HPDE6-E6E7 (cell line): ENCODE results near the gene DUSP16.

Experiments
- DNase-seq: peaks from one replicate; pipeline ENCODE4 v3.0.0; 2011; ENCODE audit warnings: missing footprints; ENCODE audit errors: extremely low spot score

Gene DUSP16

GRCh38 chr12:12441843-12442461 is 120.7 kb downstream of the DUSP16 start:
- no peak for DNase-seq

- no peak for DNase-seq
Measured at GRCh38 chr12:12441429-12441807, 121.2 kb downstream of the DUSP16 start.

- DNase-seq = no peak
Measured at GRCh38 chr12:12440784-12441428, 121.8 kb downstream of the DUSP16 start.

- peak; percentile 85 for DNase-seq
Measured at GRCh38 chr12:12439636-12440035, 123.0 kb downstream of the DUSP16 start.

- no peak for DNase-seq
Measured at GRCh38 chr12:12436831-12437345, 125.8 kb downstream of the DUSP16 start.

GRCh38 chr12:12433203-12433731 is 129.4 kb downstream of the DUSP16 start:
- DNase-seq = no peak

- DNase-seq = no peak
Measured at GRCh38 chr12:12432364-12432763, 130.3 kb downstream of the DUSP16 start.

- peak; percentile 42 for DNase-seq
Measured at GRCh38 chr12:12428961-12429657, 133.6 kb downstream of the DUSP16 start.

- no peak for DNase-seq
Measured at GRCh38 chr12:12428047-12428446, 134.6 kb downstream of the DUSP16 start.

- no peak for DNase-seq
Measured at GRCh38 chr12:12427568-12427967, 135.1 kb downstream of the DUSP16 start.

GRCh38 chr12:12425616-12426015 is 137.0 kb downstream of the DUSP16 start:
- DNase-seq = no peak

GRCh38 chr12:12425001-12425400 is 137.7 kb downstream of the DUSP16 start:
- no peak for DNase-seq
